ENCODE results near the gene PRM3. TPM values are rescaled to one million over a fixed set of nuclear protein-coding genes. Genes with fewer than 3 reads are reported as not detected.

The PRM3 gene
- total RNA-seq, 2 experiments from 2014 or later = not detected

GRCh38 chr16:11308493-11309283, 35.3 kb upstream of the PRM3 start:
- DNase-seq (ENCODE audit: low spot score) = peak; percentile 99
- intact Hi-C loops (cut with micrococcal nuclease; ENCODE audit: unreplicated experiment) = loop anchor here (1.0 to 2.0 kb wide), 3 partner anchors 11 to 656 kb away; partner anchors contain the start of gene TNFRSF17
- Histone ChIP-seq H2AFZ (ENCODE audit: low read length) (no peak overlapping the region), H3K36me3 (ENCODE audit: insufficient read depth, low read length) (no peaks in the 10 kb centered on the region; the same call in 1 of the 2 replicates), H3K79me2 (ENCODE audit: insufficient read depth, low read depth, low read length) (no peaks in the 10 kb centered on the region), H3K4me1 (ENCODE audit: insufficient read depth, low read length, poor library complexity, severe bottlenecking) (peaks cover 80% of the 10 kb centered on the region), H3K4me2 (ENCODE audit: low read length) (peak overlapping the region; percentile 79), H3K9me2 (ENCODE audit: insufficient read depth, low read length) (no peaks in the 10 kb centered on the region), H4K20me1 (ENCODE audit: insufficient read depth, low read length) (no peaks in the 10 kb centered on the region), H3K9me3 (ENCODE audit: low read length) (peaks cover 16% of the 10 kb centered on the region), H3K27ac (ENCODE audit: low read depth, low read length, poor library complexity, severe bottlenecking) (peak overlapping the region; percentile 99), H3K4me3 (ENCODE audit: low read depth, low read length, poor library complexity, severe bottlenecking) (peak overlapping the region; percentile 38)
- ChIA-PET CTCF (ENCODE audit: unreplicated experiment) (interaction anchor here (0.5 to 2.3 kb wide), 4 partner anchors 9 to 39 kb away, joined by 3 to 20 read pairs (median 4); no protein-coding TSS in a partner anchor), POLR2A (interaction anchor here (1.1 to 6.8 kb wide), 8 partner anchors 10 to 52 kb away, joined by 3 to 79 read pairs (median 7); partner anchors contain the start of gene SOCS1)
- BruUV-seq (replicated peaks) = no TSS peak
- TF ChIP-seq CTCF (conservative IDR thresholded peaks at IDR 0.05; ENCODE audit: low read length) (no peak), EZH2phosphoT487 (IDR thresholded peaks at IDR 0.05; ENCODE audit: borderline replicate concordance, low read depth, low read length) (no peak)

- CTCF ChIA-PET (ENCODE audit: unreplicated experiment) = interaction anchor here (0.5 to 2.3 kb wide), 4 partner anchors 8 to 39 kb away, joined by 3 to 20 read pairs (median 4); no protein-coding TSS in a partner anchor
- H3K27ac ChIP-seq (ENCODE audit: low read depth, low read length, poor library complexity, severe bottlenecking) = peak overlapping the region; percentile 99
- H3K4me1 ChIP-seq (ENCODE audit: insufficient read depth, low read length, poor library complexity, severe bottlenecking) = peaks cover 79% of the 10 kb centered on the region
Observed at GRCh38 chr16:11307639-11308492, 34.4 kb upstream of the PRM3 start.

More at GRCh38 chr16:11307639-11308492, 34.4 kb upstream of the PRM3 start:
- POLR2A ChIA-PET = interaction anchor here (1.4 to 6.8 kb wide), 5 partner anchors 9 to 51 kb away, joined by 5 to 79 read pairs (median 8); partner anchors contain the start of gene SOCS1
- TF ChIP-seq CTCF (conservative IDR thresholded peaks at IDR 0.05; ENCODE audit: low read length) (no peak), EZH2phosphoT487 (IDR thresholded peaks at IDR 0.05; ENCODE audit: borderline replicate concordance, low read depth, low read length) (no peak)
- H3K9me2 ChIP-seq (ENCODE audit: insufficient read depth, low read length) = no peaks in the 10 kb centered on the region
- no peaks in the 10 kb centered on the region; the same call in 1 of the 2 replicates for H3K36me3 ChIP-seq (ENCODE audit: insufficient read depth, low read length)
- H2AFZ ChIP-seq (ENCODE audit: low read length) = no peak overlapping the region
- BruUV-seq (replicated peaks) = no TSS peak
- DNase-seq (ENCODE audit: low spot score) = peak; percentile 74
- H3K79me2 ChIP-seq (ENCODE audit: insufficient read depth, low read depth, low read length) = no peaks in the 10 kb centered on the region
- intact Hi-C loops (cut with micrococcal nuclease; ENCODE audit: unreplicated experiment) = loop anchor here (1.0 to 2.0 kb wide), 3 partner anchors 11 to 657 kb away; partner anchors contain the start of gene TNFRSF17
- H3K9me3 ChIP-seq (ENCODE audit: low read length) = peaks cover 16% of the 10 kb centered on the region
- peak overlapping the region; percentile 38 for H3K4me3 ChIP-seq (ENCODE audit: low read depth, low read length, poor library complexity, severe bottlenecking)
- H3K4me2 ChIP-seq (ENCODE audit: low read length) = peak overlapping the region; percentile 53
- no peaks in the 10 kb centered on the region for H4K20me1 ChIP-seq (ENCODE audit: insufficient read depth, low read length)
